Measurements from ENCODE around the gene LRSAM1. TPM values are rescaled to one million over a fixed set of nuclear protein-coding genes. Genes with fewer than 3 reads are reported as not detected.

The LRSAM1 gene
- total and polyA plus RNA-seq, 9 of the 15 experiments (the other 6 are each of a cell fraction or from before 2014, with no cell fraction given), result 0.07 to 16.2 (median 4.7) TPM

- TF ChIP-seq GTF2B (IDR thresholded peaks at IDR 0.05; ENCODE audit: extremely low read depth, insufficient read length) (no peak), PTTG1 (tag; IDR thresholded peaks at IDR 0.05; ENCODE audit: low read depth) (no peak)
Observed at GRCh38 chr9:127520941-127521918, 69.9 kb downstream of the LRSAM1 start (continued).

DNA sequence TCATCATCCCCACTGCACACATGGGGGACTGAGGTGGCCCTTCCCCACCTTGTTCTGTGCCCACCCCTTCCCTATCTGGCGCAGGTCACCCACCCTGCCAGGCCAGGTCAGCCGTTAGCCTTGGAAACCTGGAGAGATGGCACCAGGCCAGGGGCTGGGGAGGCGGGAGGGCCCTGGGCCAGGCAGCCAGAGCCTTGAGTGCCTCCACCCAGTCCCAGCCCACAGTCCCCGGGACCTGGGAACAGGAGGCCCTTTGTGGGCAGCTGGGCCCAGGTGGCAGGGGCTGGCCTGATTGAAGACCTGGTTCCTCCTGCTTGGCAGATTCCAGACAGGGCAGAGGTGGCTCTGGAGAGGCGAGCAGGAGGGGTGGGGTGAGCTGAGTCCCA lies 70.6 kb downstream of the LRSAM1 start:
- POLR2A ChIA-PET, result no interaction called here
- Histone ChIP-seq H3K4me1 (replicated peaks in 1 of 2; ENCODE audit: control insufficient read depth in 2 of 2, insufficient read depth in 2 of 2, low read length in 2 of 2) (peaks cover 0 to 5% of the 10 kb centered on the region in 2 experiments; a peak in 1 of 5 replicates), H3K36me3 (ENCODE audit: control insufficient read depth, insufficient read depth, low read length) (peaks cover 81% of the 10 kb centered on the region), H3K9me3 (replicated peaks; ENCODE audit: control insufficient read depth, insufficient read depth, low read depth, low read length) (peaks cover 31% of the 10 kb centered on the region), H2AFZ (ENCODE audit: low read depth, low read length) (no peak overlapping the region), H3K27me3 (ENCODE audit: control insufficient read depth in 2 of 2, insufficient read depth in 2 of 2, low read length in 2 of 2) (no peaks in the 10 kb centered on the region), H3K9me1 (ENCODE audit: control insufficient read depth, insufficient read depth, low read length) (no peaks in the 10 kb centered on the region), H3K4me3 (no peak overlapping the region), H3K9ac (ENCODE audit: insufficient read depth in 1 of 2, low read depth in 2 of 2, low read length in 2 of 2) (no peak overlapping the region), H3K79me2 (ENCODE audit: control insufficient read depth, insufficient read depth, low read length) (no peaks in the 10 kb centered on the region), H3K27ac (ENCODE audit: extremely low read depth, low read depth, low read length) (no peak overlapping the region), H3K4me2 (ENCODE audit: insufficient read depth, low read length) (no peak overlapping the region), H4K20me1 (replicated peaks; ENCODE audit: control insufficient read depth, insufficient read depth, low read length) (no peaks in the 10 kb centered on the region)
- FAIRE-seq (no peak), ATAC-seq (no peak), DNase-seq (ENCODE audit: extremely low read depth in 1 of 4, low spot score in 3 of 4) (no peak)
- CTCF ChIA-PET (ENCODE audit: low intra/inter-chr PET ratio), result no interaction called here
- BruUV-seq (replicated peaks), result no TSS peak
- intact Hi-C loops (cut with micrococcal nuclease) (loop anchor here (5.0 kb wide), 1 partner anchor 65 kb away; no protein-coding TSS in a partner anchor), in situ Hi-C loops (cut with MboI) (no loop called here)
- 94% methylated on average over 5 of the region's 5 CpGs for WGBS (ENCODE audit: insufficient coverage, low coverage, missing lambda C conversion rate)
- TF ChIP-seq CAMTA2 (CRISPR knock-in tag; conservative IDR thresholded peaks at IDR 0.05) (no peak), CBX3 (IDR thresholded peaks at IDR 0.05; ENCODE audit: borderline replicate concordance in 1 of 2, low read length in 2 of 2) (no peak), GATAD2A (IDR thresholded peaks at IDR 0.05) (no peak), ZBTB8A (IDR thresholded peaks at IDR 0.05; ENCODE audit: partially characterized antibody) (no peak)
- TF ChIP-seq, protein P1, sequence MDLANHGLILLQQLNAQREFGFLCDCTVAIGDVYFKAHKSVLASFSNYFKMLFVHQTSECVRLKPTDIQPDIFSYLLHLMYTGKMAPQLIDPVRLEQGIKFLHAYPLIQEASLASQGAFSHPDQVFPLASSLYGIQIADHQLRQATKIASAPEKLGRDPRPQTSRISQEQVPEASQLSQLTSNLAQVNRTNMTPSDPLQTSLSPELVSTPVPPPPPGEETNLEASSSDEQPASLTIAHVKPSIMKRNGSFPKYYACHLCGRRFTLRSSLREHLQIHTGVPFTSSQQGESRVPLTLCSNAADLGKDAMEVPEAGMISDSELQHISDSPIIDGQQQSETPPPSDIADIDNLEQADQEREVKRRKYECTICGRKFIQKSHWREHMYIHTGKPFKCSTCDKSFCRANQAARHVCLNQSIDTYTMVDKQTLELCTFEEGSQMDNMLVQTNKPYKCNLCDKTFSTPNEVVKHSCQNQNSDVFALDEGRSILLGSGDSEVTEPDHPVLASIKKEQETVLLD (IDR thresholded peaks at IDR 0.05), result no peak

Data from K562 (cell line).